MCF 10A (cell line): ENCODE results near the gene SLFNL1. TPM values are rescaled to one million over a fixed set of nuclear protein-coding genes. Genes with fewer than 3 reads are reported as not detected.

Source experiments
- BruUV-seq: library from RNA; stranded (reverse); fragments of 400-500 nt; replicated peaks from 2 replicates; lab custom pipeline; 2021; lab: Mats Ljungman, UMichigan
- CTCF ChIA-PET: fragments of 300-600 bp; sonication (Branson Sonifier 250); formaldehyde crosslinking; extraction: SDS; loops from one replicate; lab custom pipeline; 2021; ENCODE audit warnings: antibody characterized with exemption, inconsistent platforms; lab: Yijun Ruan, JAX
- POLR2A ChIA-PET: fragments of 300-600, 350-650 bp; sonication (Branson Sonifier 250); formaldehyde crosslinking; extraction: SDS; loops from one replicate; lab custom pipeline; 2020; ENCODE audit warnings: antibody characterized with exemption, inconsistent platforms; lab: Yijun Ruan, JAX
- DNase-seq: peaks from one replicate; pipeline ENCODE4 v3.0.0-alpha.2; 2018; ENCODE audit not compliant: unreplicated experiment
- H3K27ac Mint-ChIP-seq: one replicate; pipeline ENCODE4 v1.8.0; 2022; ENCODE audit warnings: mild to moderate bottlenecking, low read depth, mixed read lengths; ENCODE audit not compliant: unreplicated experiment
- H3K27me3 Mint-ChIP-seq: one replicate; pipeline ENCODE4 v1.8.0; 2022; ENCODE audit warnings: mixed read lengths; ENCODE audit not compliant: insufficient read depth, unreplicated experiment
- H3K36me3 Mint-ChIP-seq: one replicate; pipeline ENCODE4 v1.8.0; 2022; ENCODE audit warnings: mild to moderate bottlenecking, moderate library complexity, mixed read lengths; ENCODE audit not compliant: insufficient read depth, unreplicated experiment
- H3K4me1 Mint-ChIP-seq: one replicate; pipeline ENCODE4 v1.8.0; 2022; ENCODE audit warnings: mixed read lengths; ENCODE audit not compliant: insufficient read depth, unreplicated experiment
- H3K4me3 Mint-ChIP-seq: one replicate; pipeline ENCODE4 v1.8.0; 2022; ENCODE audit warnings: mild to moderate bottlenecking, moderate library complexity, mixed read lengths; ENCODE audit not compliant: unreplicated experiment
- H3K9me3 Mint-ChIP-seq: one replicate; pipeline ENCODE4 v1.8.0; 2022; ENCODE audit warnings: mixed read lengths; ENCODE audit not compliant: unreplicated experiment
- intact Hi-C: fragments of 100-400 bp; cut with micrococcal nuclease; formaldehyde crosslinking; loops from 2 replicates; pipeline ENCODE4 v1.14.1; 2022
- total RNA-seq: library from RNA; stranded (reverse); gene quantifications from 2 replicates; pipeline ENCODE4 v1.2.3, GENCODE V29; 2022
- TF ChIP-seq, protein P1 (sequence below): fragments of 200-600 bp; IDR thresholded peaks from one replicate; pipeline ENCODE4 v1.8.0; 2022; ENCODE audit warnings: antibody characterized with exemption, mild to moderate bottlenecking; ENCODE audit not compliant: unreplicated experiment

SLFNL1 gene
- total RNA-seq, 1 experiment from 2014 or later = 0.28 TPM

DNA sequence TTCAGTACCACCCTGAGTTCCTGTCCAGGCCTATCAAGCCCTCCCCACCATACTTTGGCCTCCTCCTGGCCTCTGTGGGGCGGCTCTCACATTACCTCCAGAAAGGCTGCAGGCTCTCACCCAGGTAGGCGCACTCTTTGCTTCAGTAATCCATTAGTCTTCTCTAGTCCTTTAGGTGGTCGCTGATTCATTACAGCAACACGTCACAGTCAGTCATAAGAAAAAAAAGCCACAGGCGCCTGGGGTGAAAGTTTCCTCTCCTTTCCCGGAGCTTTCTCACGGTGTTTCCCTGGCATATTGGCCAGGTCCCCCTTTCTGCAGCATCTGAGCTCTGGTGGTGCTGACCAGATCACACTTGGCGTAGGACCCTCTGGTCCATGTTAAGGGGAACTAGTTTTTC lies 12.1 kb downstream of the SLFNL1 start:
- no TSS peak for BruUV-seq
- DNase-seq = no peak
- no peak overlapping the region for H3K4me3 Mint-ChIP-seq
- H3K4me1 Mint-ChIP-seq = peaks cover 17% of the 10 kb centered on the region
- ChIA-PET CTCF (interaction anchor here (0.6 kb wide), 1 partner anchor 442 kb away, joined by 3 read pairs; no protein-coding TSS in a partner anchor), POLR2A (interaction anchor here (0.7 to 1.1 kb wide), 3 partner anchors 15 to 1227 kb away, joined by 3 to 4 read pairs (median 3); no protein-coding TSS in a partner anchor)
- TF ChIP-seq, protein P1, sequence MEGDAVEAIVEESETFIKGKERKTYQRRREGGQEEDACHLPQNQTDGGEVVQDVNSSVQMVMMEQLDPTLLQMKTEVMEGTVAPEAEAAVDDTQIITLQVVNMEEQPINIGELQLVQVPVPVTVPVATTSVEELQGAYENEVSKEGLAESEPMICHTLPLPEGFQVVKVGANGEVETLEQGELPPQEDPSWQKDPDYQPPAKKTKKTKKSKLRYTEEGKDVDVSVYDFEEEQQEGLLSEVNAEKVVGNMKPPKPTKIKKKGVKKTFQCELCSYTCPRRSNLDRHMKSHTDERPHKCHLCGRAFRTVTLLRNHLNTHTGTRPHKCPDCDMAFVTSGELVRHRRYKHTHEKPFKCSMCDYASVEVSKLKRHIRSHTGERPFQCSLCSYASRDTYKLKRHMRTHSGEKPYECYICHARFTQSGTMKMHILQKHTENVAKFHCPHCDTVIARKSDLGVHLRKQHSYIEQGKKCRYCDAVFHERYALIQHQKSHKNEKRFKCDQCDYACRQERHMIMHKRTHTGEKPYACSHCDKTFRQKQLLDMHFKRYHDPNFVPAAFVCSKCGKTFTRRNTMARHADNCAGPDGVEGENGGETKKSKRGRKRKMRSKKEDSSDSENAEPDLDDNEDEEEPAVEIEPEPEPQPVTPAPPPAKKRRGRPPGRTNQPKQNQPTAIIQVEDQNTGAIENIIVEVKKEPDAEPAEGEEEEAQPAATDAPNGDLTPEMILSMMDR = no peak
- peaks cover 80% of the 10 kb centered on the region for H3K36me3 Mint-ChIP-seq
- H3K27me3 Mint-ChIP-seq = no peaks in the 10 kb centered on the region
- H3K27ac Mint-ChIP-seq = peak overlapping the region; percentile 57
- intact Hi-C loops = no loop called here
- no peaks in the 10 kb centered on the region for H3K9me3 Mint-ChIP-seq

DNA sequence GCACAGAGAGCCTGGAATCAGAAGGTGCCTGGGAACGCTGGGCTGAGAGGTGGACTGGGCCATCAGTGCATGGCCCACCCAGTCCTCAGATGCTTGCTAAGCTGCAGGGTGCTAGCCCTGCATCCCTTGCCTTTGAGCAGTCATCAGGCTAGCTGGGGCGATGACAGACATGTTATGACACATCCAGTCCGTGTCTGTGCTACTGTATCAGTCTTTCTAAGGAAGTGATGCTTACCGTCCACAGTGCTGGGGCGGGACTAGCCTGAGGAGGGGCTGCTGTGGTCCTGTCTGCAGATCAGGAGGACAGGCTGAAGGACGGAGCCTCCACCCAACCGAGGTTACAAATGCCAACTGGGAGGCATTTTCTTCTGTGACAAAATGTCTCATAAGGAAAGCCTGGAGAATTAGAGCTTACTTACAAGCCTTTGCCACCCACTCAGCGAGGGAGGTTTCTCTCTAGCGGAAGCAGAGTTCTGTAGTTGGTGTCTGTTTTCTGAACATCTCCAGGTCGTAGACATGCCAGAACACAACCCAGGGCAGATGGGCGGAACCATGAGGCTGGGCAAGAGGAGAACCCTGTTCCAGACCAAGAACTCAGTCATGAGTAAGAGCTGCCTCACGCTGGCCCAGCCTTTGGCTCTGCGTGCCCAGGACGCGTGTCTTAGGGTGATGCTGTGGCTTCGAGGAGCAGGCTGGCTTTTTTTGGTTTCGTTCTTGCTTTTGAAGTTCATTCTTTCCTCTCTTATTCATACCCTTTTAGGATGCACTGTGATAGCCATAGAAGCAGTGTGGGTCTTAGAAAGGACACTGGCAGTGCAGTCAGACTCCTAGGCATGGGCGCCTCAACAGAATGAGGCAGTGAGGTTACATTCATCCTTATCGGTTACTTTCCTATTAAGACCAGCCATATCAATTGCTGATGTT lies 14.3 kb downstream of the SLFNL1 start:
- no peaks in the 10 kb centered on the region for H3K27me3 Mint-ChIP-seq
- POLR2A ChIA-PET = interaction anchor here (0.6 to 1.5 kb wide), 13 partner anchors 10 to 559 kb away, joined by 3 to 16 read pairs (median 3); partner anchors contain the start of genes CTPS1 and SLFNL1
- intact Hi-C loops = no loop called here
- H3K4me3 Mint-ChIP-seq = peak overlapping the region; percentile 41
- BruUV-seq = no TSS peak
- DNase-seq = peak; percentile 87
- TF ChIP-seq, protein P1 = no peak
- peak overlapping the region; percentile 88 for H3K27ac Mint-ChIP-seq
- H3K4me1 Mint-ChIP-seq = peaks cover 32% of the 10 kb centered on the region
- H3K36me3 Mint-ChIP-seq = peaks cover 83% of the 10 kb centered on the region
- H3K9me3 Mint-ChIP-seq = no peaks in the 10 kb centered on the region
- CTCF ChIA-PET = interaction anchor here (0.7 to 1.2 kb wide), 4 partner anchors 31 to 233 kb away, joined by 3 to 4 read pairs (median 4); no protein-coding TSS in a partner anchor

DNA sequence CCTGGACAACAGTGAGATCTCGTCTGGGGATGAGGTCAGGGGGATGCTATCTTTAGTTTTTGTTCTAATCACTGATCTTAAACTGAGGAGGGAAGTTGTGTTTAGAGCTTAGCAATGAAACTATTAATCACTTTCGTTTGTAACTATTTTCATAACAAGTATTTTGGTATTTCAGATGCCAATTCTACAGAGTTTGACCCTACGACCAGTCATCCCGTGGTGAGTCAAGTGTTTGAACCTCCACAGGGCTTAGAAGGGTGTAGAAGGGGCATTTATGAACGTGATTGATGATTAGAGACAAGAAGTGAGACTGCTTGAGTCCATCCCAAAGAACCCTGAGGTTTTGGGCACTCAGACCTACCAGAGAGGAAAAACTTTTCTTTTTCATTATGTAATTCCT lies 15.6 kb downstream of the SLFNL1 start:
- Mint-ChIP-seq H3K27ac (peak overlapping the region; percentile 88), H3K27me3 (no peaks in the 10 kb centered on the region), H3K4me1 (peaks cover 32% of the 10 kb centered on the region), H3K4me3 (no peak overlapping the region), H3K36me3 (peaks cover 83% of the 10 kb centered on the region), H3K9me3 (no peaks in the 10 kb centered on the region)
- ChIA-PET POLR2A (no interaction called here), CTCF (interaction anchor here (0.8 kb wide), 1 partner anchor 156 kb away, joined by 3 read pairs; no protein-coding TSS in a partner anchor)
- no peak for DNase-seq
- intact Hi-C loops = no loop called here
- TF ChIP-seq, protein P1 = no peak
- no TSS peak for BruUV-seq
